HG03060 (cell line): Measurements from ENCODE around the gene RAB1B.

Experiments
- ATAC-seq: cut with Tn5 transposase; IDR thresholded peaks from one replicate; pipeline ENCODE4 v1.9.1; 2021; ENCODE audit warnings: low read depth, moderate number of reproducible peaks; ENCODE audit not compliant: unreplicated experiment

The RAB1B gene

DNA sequence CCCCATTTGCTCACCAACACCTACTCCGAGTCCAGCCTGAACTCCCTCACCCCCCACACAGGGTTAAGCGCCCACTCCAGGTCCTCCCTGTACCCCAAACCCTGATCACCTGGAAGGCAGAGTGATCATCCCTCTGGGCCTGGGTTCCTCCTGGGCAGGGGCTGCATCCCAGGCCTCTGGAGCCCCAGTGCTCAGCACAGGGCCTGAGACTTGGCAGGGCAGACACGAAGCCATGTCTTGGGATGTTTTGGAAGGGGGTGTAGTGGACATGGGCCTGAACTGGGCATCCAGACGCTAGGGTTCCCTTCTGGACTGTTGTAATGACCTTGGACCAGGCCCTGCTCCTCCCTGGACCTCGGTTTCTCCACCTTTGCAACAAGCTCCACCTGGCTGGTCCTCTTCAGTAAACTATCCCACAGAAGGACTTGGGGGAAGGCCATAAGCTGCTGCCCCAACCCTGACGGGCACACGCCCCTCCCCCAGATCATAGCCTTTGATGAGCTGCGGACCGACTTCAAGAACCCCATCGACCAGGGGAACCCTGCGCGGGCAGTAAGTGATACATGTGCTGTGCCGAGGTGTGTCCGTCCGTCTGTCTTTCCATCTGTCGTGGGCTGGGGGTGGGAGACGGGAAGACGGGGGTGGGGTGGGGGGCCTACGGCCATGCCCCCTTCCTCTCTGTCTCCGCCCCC, 13.5 kb downstream of the RAB1B start:
- no peak for ATAC-seq

DNA sequence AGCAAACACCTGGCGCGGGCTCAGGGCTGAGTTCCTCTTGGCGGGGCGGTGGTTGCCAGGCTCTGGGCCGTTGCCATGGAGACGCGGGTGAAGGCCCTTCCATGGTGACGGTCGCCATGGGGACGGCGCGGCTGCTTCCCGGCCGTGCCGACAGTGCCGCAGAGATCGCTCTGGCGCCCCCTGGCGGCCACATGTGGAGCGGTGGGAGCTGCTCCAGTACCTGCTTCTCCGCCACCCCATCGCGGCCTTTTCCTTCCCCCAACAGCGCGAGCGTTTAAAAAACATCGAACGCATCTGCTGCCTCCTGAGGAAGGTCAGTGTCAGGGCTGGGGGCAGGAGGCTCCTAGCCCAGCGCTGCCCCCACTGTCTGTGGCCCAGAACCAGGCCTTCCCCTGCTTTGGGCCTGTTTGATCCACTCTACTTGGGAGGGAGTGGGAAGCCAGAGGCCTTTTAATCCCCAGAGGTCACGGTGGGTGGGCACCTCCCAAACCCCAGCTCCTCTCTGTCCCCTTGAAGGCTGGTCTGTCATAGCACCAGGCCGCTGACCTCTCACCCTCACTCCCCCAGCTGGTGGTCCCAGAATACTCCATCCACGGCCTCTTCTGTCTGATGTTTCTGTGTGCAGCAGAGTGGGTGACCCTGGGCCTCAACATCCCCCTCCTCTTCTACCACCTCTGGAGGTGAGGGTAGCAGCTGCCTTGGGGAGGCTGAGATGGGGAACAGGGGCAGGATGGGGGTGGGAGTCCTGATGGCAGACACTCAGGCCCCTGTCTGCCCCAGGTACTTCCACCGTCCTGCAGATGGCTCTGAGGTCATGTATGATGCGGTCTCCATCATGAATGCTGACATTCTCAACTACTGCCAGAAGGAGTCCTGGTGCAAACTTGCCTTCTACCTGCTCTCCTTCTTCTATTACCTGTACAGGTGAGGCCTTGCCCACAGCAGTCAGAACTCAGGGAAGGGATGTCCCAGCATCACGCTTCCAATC, 14.3 kb downstream of the RAB1B start:
- ATAC-seq, result peak; percentile 62

DNA sequence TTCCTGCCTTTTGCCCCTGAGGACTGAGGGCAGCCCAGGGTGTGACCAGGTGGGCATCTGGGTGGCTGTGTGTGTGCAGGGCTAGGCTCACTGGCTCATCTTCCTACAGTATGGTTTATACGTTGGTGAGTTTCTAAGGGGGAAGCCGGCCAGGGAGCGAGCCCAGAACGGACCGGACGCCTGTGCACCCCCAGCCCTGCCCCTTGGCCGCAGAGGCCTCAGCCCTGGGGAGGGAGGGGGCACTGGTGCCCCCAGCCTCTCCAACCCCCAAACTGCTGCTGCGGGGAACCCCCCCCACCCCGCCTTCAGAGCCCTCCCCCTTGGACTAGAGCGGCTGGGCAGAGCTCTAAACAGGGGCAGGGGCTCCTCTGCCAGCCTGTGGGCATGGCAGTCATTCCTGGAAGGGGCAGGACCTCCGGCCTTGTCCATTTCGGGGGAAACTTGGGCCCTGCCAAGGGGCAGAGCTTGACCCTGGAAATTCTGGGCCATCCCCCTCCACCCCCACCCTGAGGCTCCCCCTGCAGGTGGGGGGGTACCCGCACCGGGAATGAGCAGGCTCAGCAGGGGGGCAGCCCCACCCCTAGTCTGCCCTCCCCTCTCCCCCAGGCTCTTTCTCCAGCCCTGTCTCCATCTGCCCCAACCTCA, 15.1 kb downstream of the RAB1B start:
- ATAC-seq, result no peak

DNA sequence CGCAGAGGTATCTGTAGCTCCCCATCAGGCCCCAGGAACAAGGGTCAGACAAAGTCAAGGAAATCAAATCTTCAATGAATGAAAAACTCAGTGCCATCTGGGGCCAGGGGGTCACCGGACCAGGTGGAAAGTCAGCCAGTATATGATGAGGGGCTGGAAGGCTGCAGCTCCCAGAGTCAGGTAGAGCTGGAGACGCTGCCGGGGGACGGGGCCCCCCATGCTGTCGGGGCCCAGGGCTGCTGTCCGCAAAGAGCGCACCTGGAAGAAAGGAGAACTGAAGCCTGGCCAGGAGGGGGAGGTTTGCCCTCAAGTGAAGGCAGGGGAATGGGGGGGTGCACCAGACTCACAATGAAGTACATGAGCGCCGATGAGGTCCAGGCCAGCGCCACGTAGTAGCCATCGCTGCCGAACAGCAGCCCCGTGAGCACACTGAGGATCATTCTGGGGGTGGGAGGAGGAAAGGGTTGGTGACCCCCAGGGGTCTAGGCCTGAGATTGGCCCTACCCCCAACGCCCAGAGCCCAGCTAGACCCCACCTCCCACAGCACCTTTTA, 16.2 kb downstream of the RAB1B start:
- no peak for ATAC-seq

DNA sequence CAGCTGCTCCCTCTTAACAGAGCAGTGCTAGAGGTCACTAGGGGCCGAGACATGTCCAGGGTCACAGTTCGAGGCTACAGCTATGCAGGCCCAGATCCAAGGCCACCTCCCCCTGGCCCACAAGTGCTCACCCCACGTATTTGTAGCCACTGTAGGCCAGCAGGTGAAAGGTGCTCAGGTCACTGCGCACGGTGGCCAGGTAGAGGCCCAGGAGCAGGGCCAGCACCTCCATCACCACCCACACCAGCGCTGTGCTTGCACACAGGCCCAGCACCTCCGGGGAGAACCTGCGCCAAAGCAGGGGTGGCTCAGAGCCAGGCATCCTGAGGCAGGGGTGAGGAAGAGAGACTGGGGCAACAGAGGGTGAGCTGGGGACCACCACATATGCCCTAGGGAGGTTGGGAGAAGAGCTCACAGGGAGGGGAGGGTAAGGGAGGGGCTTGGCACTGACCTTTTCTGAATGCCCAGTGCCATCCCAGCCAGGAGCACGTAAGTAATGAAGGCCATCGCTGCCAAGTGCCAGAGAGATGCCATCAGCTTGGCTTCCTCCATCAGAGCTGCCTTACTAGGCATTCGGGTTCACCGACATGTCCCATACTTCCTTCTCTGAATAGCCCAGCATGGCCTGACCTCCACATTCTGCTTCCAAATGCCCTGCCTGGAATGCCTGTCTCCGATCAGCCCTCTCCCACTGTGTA, 17.0 kb downstream of the RAB1B start:
- no peak for ATAC-seq

DNA sequence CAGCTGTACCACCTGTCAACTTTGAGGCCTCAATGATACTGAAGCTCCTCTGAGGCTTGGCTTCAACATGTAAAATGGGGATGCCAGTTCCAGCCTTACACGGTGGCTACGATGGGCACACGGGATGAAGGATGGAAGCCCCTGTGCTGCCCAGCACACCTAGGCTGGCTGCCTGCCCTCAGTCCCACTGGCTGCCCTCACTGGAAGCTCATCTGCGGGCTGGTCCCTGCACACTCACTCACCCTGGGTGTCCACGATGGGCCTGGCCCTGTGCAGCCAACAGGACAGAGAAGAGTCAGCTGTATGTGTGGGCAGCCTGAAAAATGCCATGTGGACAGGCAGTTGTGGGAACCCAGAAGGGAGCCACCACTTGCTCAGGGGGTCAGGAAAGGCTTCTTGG, 18.3 kb downstream of the RAB1B start:
- no peak for ATAC-seq

DNA sequence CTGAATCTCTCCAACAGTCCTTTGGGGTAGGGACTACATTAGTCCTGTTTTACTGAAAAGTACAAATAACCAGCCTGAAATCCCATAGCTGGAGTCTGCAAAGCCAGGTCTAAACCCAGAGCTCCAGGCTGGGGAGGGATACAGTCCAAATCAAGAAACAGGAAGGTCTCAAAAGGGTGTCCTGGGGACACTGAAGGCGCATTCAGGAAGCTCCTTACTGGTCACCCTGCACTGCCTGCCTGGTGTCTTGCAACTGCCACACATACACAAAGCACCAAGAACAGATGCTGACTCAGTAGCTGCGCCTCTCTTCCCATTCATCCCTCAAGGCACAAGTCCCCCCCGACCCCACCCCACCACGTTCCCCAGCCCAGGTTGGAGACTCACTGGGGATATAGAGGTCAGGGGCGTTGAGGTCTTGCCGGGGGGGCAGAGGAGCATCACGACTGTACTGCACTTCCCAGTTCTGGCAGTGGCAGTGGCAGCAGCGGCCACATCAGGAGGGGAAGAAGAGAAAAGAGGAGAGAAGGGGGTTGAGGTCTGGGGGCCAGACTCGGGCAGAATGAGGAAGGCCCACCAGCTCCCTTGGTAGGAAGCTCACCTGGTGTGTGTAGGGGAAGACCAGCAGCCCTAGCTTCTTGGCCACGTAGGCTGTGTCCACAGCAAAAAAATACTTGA, 18.9 kb downstream of the RAB1B start:
- ATAC-seq, result no peak

DNA sequence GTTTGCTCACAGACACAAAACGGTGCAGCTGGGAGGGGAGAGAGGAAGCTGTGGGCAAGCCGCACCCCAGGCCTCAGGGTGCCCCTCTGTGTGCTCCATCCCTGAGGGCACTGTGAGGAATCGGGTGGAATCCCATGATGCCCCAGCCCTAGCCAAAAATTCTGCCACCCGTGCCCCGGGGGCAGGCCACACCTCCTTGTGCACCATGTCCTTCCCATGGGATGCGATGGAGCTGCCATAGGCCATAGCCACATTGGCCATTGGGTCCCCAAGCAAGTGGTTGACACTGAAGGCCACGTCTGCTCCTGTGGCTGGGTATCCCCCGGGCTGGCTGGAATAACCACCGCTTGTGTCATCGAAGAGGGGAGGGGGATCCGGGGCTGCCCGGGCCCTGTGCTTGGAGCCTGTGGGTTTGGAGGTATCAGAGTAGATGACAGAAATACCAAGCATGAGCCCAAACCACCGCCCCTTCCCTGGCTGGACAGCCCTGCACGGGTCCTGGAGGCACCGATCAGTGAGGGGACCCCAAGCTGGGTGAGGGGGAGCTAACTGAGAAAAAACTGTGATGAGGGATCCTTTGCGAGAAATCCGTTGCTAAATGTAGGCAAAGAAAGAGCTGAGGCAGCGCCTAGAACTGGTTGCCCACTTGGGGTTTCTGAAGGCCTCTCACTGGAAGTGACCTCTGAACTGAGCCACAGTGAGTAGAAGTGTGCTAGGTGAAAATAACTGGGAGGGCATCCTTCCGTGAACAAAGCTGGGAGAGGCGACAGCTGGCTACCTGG, 19.6 kb downstream of the RAB1B start:
- no peak for ATAC-seq

DNA sequence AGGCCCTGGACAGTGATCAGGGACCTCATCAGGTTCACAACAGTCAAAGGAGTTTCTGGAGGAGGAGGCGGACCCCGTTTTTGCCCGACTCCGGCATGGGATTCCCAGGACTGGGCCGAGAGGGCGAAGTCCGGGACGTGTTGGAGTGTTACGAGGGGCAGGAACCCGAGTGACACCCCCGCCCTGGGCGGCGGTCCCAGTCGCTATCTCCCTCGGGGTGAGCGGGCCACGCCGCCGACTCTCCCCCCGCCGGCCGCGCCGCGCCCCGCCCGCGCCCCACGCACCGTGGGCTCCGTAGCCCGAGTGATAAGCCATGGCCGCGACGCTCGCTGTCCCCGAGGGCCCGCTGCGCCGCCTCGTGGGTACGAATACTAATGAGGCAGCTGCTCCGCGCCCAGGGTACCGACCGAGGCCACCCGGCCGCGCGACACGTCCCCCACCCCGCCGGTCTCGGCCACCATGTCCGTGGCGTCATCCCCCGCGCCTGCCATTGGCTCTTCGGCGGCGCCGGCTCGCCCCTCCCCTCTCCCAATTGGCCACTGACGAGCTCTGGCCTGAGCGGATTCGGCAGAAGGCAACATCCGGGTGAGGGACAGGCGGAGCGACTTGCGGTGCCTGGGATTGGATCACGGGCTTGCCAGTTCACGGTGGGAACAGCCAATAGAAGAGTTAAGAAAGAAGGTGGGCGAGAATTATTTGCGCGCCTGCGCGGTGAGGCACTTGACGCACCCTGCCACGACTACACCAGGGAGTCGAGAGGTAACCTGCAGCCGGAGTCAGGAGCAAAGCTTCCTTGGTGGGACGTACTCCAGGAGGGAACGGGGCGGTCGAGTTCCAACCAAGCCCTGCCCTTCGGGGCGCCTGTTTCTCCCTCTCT, 20.5 kb downstream of the RAB1B start, which contains the start of gene YIF1A:
Gene YIF1A, minus strand, starts transcription at position 473 of the 877 bp plus-strand sequence. Its CDS starts 158 bp downstream, at position 315.
- peak; percentile 85 for ATAC-seq

DNA sequence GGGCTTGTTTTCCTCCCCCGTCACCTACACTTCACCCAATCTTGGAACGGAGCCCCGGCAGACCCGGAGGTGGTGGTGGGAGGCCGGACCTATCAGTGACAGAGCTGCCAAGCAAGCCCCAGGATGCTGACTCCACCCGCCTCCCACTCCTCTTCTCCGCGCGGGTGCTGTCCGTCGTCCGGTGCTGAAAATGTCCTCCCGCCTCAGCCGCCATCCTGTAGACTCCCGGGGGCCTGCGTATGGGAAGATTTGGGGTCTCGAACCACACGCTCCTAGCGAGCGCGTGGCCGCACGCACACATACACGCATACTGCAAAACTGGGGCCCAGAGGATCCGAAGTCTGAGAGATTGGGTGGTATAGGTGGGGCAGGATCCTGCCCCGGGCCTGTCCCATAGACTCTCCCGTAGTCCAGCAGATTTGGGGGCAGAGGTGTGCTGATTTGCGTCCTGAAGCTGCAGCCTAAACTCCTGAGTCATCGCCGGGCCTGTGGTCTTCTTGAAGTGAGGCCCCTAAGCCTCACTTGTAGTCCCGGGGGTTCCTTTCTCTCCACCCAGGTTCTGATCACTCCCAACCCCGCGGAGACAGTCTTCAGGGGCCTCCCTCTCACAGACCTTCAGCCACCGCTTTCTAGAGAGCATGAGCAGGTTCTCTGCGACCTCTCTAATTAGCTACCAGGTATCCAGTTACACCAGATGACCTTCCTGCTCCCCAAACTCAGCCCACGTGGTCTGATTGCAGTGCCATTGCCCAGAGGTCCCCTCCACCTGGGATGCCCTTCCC, 21.3 kb downstream of the RAB1B start:
- ATAC-seq, result peak; percentile 17

DNA sequence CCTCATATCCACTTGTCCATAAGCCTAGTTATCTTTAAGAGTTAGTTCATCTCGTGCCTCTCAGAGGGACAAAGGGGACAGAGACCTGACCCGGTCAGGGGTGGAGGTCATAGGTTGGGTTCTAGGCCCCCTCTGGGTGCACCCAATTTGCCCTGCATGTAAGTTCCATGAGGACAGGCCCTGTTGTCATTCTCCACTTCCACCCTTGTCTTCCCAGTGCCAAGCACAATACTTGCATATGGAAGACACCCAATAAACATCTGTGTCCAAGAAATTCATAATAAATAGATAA, 21.8 kb downstream of the RAB1B start:
- no peak for ATAC-seq

DNA sequence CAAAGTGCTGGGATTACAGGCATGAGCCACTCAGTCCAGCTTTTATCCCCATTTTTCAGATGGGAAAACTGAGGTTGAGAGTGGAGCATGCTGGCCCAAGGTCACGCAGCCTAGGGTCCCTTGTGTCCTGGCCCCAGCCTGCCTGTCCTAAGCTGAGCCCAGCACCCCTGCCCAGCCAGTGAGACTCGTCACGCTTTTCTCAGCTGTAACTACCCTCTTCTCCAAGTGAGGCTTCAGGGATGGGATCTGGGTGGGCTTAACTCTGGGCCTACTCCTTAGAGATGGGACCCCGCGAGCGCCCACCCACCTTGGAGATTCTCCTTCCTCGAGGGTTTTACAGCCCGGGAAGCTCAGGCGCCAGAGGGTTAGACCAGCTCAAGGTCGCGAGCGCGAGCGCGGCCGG, 22.9 kb downstream of the RAB1B start:
- no peak for ATAC-seq

DNA sequence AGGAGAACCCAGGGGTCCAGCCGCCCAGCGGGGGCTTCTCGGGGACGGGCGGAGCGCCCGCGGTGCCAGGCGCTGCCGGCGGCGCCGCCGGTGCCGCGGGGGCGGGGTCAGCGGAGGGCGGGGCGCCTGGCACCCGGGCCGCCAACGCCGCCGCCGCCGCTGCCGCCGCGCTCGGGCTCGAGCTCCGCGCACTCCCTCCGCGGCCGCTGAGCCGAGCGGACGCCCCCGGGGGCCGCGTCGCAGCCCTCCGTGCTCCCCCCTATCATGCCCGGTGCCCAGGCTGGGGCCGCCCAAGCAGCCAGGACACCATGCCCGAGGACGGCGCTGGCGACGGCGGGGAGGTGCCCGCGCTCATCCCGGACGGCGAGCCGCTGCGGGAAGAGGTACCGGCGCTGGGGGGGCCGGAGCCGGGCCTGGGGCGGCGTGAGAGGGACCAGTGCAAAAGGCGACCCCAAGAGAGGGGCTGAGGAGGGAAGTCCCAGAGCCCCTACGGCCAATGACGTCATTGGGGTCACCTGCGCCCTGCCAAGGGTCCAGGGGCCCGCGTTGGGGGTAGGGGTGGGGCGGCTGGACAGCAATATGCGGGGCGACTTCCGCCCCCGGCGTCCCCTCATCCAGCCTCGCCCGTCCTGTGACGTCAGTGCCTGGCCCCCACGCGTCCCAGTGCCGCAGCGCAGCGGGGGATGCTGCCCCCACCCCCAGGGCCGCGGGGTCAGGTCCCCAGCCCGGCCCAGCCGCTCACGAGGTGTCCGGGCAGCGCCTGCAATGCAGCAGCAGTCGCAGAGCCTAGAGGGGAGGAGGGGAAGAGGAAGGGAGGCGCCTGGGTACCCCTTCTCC, 23.5 kb downstream of the RAB1B start, which contains the start of gene TMEM151A:
Gene TMEM151A, plus strand, starts transcription at position 189 of the 837 bp plus-strand sequence. Its CDS starts 120 bp downstream, at position 309.
- no peak for ATAC-seq

DNA sequence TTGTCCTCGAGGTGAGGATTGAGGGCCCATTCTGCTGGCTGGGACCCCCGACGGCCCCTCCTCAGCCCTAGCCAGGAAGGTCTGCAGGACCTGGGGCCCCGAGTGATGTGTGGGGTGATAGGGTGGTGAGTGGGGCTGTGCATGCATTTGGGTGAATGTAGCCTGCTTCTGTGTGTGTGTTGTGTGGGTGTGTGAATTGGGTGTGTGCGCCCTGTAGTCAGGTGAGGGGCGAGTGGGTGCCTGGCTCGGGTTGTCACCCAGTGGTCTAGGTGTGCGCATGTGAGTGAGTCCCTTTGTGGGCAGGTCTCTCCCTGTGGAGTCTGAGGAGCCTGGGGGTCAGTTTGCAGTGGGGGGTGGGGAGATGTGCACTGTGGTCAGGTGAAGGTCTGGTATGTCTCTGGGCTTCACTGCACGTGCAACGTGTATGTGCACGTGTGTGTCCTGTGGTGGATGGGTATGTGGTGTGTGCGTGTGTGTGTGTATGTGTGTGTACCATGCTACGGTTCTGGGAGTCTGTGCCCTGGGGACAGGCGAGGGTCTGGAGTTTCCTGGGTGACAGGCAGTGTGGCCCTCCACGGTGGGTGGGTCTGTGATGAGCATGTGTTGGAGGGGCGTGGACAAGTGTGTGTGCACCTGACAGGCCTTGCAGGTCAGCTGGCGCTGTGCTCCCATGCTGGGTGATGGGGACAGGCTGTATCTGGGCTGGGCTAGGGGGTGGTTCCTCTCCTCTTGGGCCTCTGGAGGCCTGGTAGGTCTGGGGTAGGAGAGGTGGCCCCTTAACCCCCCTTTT, 24.3 kb downstream of the RAB1B start:
- ATAC-seq, result no peak

DNA sequence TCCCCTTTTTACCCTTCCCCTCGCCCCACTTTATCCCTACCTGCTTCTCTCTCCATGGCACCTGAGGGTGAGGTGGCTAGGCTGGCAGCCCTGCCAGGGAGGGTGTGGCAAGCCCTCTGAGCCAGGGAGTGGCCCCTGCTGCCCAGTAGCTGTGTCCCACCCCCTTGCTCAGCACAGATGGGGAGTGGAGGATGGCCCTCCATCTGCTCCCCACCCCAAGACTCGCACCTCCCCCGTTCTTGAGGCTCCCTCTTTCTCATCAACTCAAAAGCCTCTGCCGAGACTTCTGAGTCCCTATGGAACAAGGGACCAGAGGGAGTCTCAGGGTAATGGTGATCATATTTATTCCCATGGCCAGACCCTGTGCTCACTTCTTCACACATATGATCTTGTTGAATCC, 24.9 kb downstream of the RAB1B start:
- ATAC-seq, result no peak
